KMS-11 (cell line): ENCODE measurements around the gene MTHFD2.

Experiments
- H2AFZ ChIP-seq: fragments of 200-600 bp; sonication (generic); 2 replicates; pipeline ENCODE4 v1.6.1; 2016; ENCODE audit warnings: antibody characterized with exemption, mixed run types, low read depth
- H3K27ac ChIP-seq: fragments of 200-600 bp; sonication (generic); 2 replicates; pipeline ENCODE4 v1.6.1; 2016; ENCODE audit warnings: mild to moderate bottlenecking, mixed run types
- H3K27me3 ChIP-seq: fragments of 200-600 bp; sonication (generic); 2 replicates; pipeline ENCODE4 v1.6.1; 2017; ENCODE audit warnings: mild to moderate bottlenecking, low read depth, mixed run types, moderate library complexity; ENCODE audit not compliant: insufficient read depth
- H3K36me3 ChIP-seq: fragments of 200-600 bp; sonication (generic); 2 replicates; pipeline ENCODE4 v1.6.1; 2017; ENCODE audit warnings: mild to moderate bottlenecking, mixed run types; ENCODE audit not compliant: insufficient read depth
- H3K4me1 ChIP-seq: fragments of 200-600 bp; sonication (generic); 2 replicates; pipeline ENCODE4 v1.6.1; 2016; ENCODE audit warnings: mild to moderate bottlenecking, low read depth, mixed run types; ENCODE audit not compliant: poor library complexity, severe bottlenecking
- H3K4me2 ChIP-seq: fragments of 200-600 bp; sonication (generic); 2 replicates; pipeline ENCODE4 v1.7.0; 2016; ENCODE audit warnings: mild to moderate bottlenecking, mixed run types
- H3K4me3 ChIP-seq: fragments of 200-600 bp; sonication (generic); IDR thresholded peaks from 2 replicates; pipeline ENCODE4 v1.6.1; 2017; ENCODE audit warnings: low read depth, low read length, mixed read lengths; ENCODE audit not compliant: insufficient read depth
- H3K79me2 ChIP-seq: fragments of 200-600 bp; sonication (generic); 2 replicates; pipeline ENCODE4 v1.6.1; 2016; ENCODE audit warnings: low read depth, mixed run types; ENCODE audit not compliant: insufficient read depth
- H3K9ac ChIP-seq: fragments of 200-600 bp; sonication (generic); 2 replicates; pipeline ENCODE4 v1.6.1; 2016; ENCODE audit warnings: mild to moderate bottlenecking, mixed run types
- H4K20me1 ChIP-seq: fragments of 200-600 bp; sonication (generic); 2 replicates; pipeline ENCODE4 v1.6.1; 2016; ENCODE audit warnings: mild to moderate bottlenecking, mixed run types; ENCODE audit not compliant: insufficient read depth
- CTCF ChIP-seq: fragments of 200-600 bp; sonication (generic); conservative IDR thresholded peaks from 2 replicates; pipeline ENCODE4 v1.6.1; 2017; ENCODE audit warnings: low read depth, mild to moderate bottlenecking, antibody characterized with exemption, low read length, moderate library complexity, mixed read lengths

Gene MTHFD2

GRCh38 chr2:74201596-74201995 lies 3.2 kb downstream of the MTHFD2 start:
- Histone ChIP-seq H3K27ac (peak overlapping the region; percentile 99; the same call in 1 of the 2 replicates), H3K4me2 (peak overlapping the region; percentile 80), H2AFZ (no peak overlapping the region), H3K36me3 (peaks cover 2% of the 10 kb centered on the region), H3K4me3 (no peak overlapping the region), H3K27me3 (no peaks in the 10 kb centered on the region), H4K20me1 (peaks cover 36% of the 10 kb centered on the region), H3K79me2 (peaks cover 71% of the 10 kb centered on the region), H3K4me1 (peaks cover 72% of the 10 kb centered on the region), H3K9ac (peak overlapping the region; percentile 100; the same call in 1 of the 2 replicates)
- no peak for TF ChIP-seq CTCF

GRCh38 chr2:74204436-74204835 lies 6.0 kb downstream of the MTHFD2 start:
- no peaks in the 10 kb centered on the region for H3K27me3 ChIP-seq
- peaks cover 93% of the 10 kb centered on the region for H3K4me1 ChIP-seq
- no peak overlapping the region for H2AFZ ChIP-seq
- H3K4me2 ChIP-seq: peak overlapping the region; percentile 80
- peak overlapping the region; percentile 47 for H3K4me3 ChIP-seq
- H3K79me2 ChIP-seq: peaks cover 89% of the 10 kb centered on the region
- H3K9ac ChIP-seq: peak overlapping the region; percentile 55; the same call in 1 of the 2 replicates
- peaks cover 42% of the 10 kb centered on the region for H4K20me1 ChIP-seq
- peak overlapping the region; percentile 99 for H3K27ac ChIP-seq
- TF ChIP-seq CTCF: no peak
- H3K36me3 ChIP-seq: peaks cover 17% of the 10 kb centered on the region

- Histone ChIP-seq H3K9ac (peak overlapping the region; percentile 55; the same call in 1 of the 2 replicates), H4K20me1 (peaks cover 37% of the 10 kb centered on the region), H3K79me2 (peaks cover 89% of the 10 kb centered on the region)
These were observed 6.7 kb downstream of the MTHFD2 start for GRCh38 chr2:74205113-74205512.

GRCh38 chr2:74205596-74205995 lies 7.2 kb downstream of the MTHFD2 start:
- H3K9ac ChIP-seq: peak overlapping the region; percentile 55; the same call in 1 of the 2 replicates
- H3K27ac ChIP-seq: peak overlapping the region; percentile 99
- peaks cover 33% of the 10 kb centered on the region for H4K20me1 ChIP-seq
- H3K4me1 ChIP-seq: peaks cover 100% of the 10 kb centered on the region
- H3K36me3 ChIP-seq: peaks cover 29% of the 10 kb centered on the region
- no peak overlapping the region for H2AFZ ChIP-seq
- no peak for TF ChIP-seq CTCF
- H3K27me3 ChIP-seq: no peaks in the 10 kb centered on the region
- H3K4me3 ChIP-seq: no peak overlapping the region
- H3K79me2 ChIP-seq: peaks cover 88% of the 10 kb centered on the region
- H3K4me2 ChIP-seq: peak overlapping the region; percentile 80

More at GRCh38 chr2:74205113-74205512, 6.7 kb downstream of the MTHFD2 start:
- Histone ChIP-seq H3K4me1 (peaks cover 100% of the 10 kb centered on the region), H3K36me3 (peaks cover 24% of the 10 kb centered on the region), H3K4me3 (no peak overlapping the region), H3K4me2 (peak overlapping the region; percentile 80), H2AFZ (no peak overlapping the region), H3K27me3 (no peaks in the 10 kb centered on the region), H3K27ac (peak overlapping the region; percentile 99)
- no peak for TF ChIP-seq CTCF
